Gastrocnemius medialis (tissue), 4 donors: ENCODE results near the gene GABRB3. TPM values are rescaled to one million over a fixed set of nuclear protein-coding genes. Genes with fewer than 3 reads are reported as not detected.

Experiments used
- ATAC-seq, 2 donors: fragments of 150-250 bp; one replicate each; pipeline ENCODE4 v1.9.1; 2016
- DNase-seq, 2 donors: peaks; one replicate each; pipeline ENCODE4 v3.0.0-alpha.2; 2019
- H3K27ac ChIP-seq, 4 donors: fragments of 200-600 bp; sonication (generic); 1 replicate in 1 of 4; 2 replicates in 3 of 4; pipeline ENCODE4 v1.5.1; 2016 to 2018; ENCODE audit warnings: mild to moderate bottlenecking in 2 of 4, moderate library complexity in 1 of 4
- H3K27me3 ChIP-seq, 3 donors: fragments of 200-600 bp; sonication (generic) in 2 of 3; 1 replicate in 1 of 3; 2 replicates in 2 of 3; pipeline versions ENCODE4 v1.5.1 to v1.6.0; 2016 to 2019; ENCODE audit warnings: mild to moderate bottlenecking in 1 of 3, moderate library complexity in 1 of 3
- H3K36me3 ChIP-seq, 2 donors: fragments of 200-600 bp; sonication (generic) in 1 of 2; one replicate each; pipeline ENCODE4 v1.5.1; 2017 to 2018
- H3K4me1 ChIP-seq, 2 donors: fragments of 200-600 bp; sonication (generic) in 1 of 2; one replicate each; pipeline ENCODE4 v1.5.1; 2016 to 2017; ENCODE audit warnings: mild to moderate bottlenecking in 2 of 2
- H3K4me3 ChIP-seq, 4 donors: fragments of 200-600 bp; sonication (generic) in 3 of 4; 1 replicate in 1 of 4; 2 replicates in 3 of 4; pipeline ENCODE4 v1.5.1; 2016 to 2019; ENCODE audit warnings: mild to moderate bottlenecking in 2 of 4
- H3K9me3 ChIP-seq, 3 donors: fragments of 200-600 bp; sonication (generic) in 2 of 3; 1 replicate in 1 of 3; 2 replicates in 2 of 3; pipeline ENCODE4 v1.5.1; 2016 to 2019
- POLR2A ChIP-seq, 2 donors: fragments of 450-650 bp; IDR thresholded peaks; one replicate each; pipeline ENCODE4 v1.6.1; 2017; ENCODE audit warnings: antibody characterized with exemption in 2 of 2, mild to moderate bottlenecking in 2 of 2, moderate library complexity in 2 of 2
- in situ Hi-C, 4 donors: fragments of 200-750 bp; cut with MboI; loops; one replicate each; pipeline versions ENCODE4 v1.15.0 to v1.8.0; 2017; ENCODE audit warnings: low sequenced_read_pairs in 4 of 4
- intact Hi-C: fragments of 100-400 bp; cut with DNase I; formaldehyde crosslinking; loops from one replicate; pipeline ENCODE4 v1.15.1; 2023; ENCODE audit warnings: low total_unique reads
- total RNA-seq, 4 donors: library from RNA; depleted of rRNA; stranded (reverse); fragments of >200 nt; gene quantifications; one replicate each; pipeline versions ENCODE4 v1.1.0 to v1.2.3, GENCODE V29; 2016
- TF ChIP-seq, protein P1 (sequence below), 5 experiments: fragments of 450-650 bp in 3 of 5; fragments of 200-600 bp in 2 of 5; sonication (generic) in 2 of 5; IDR thresholded peaks in 4 of 5; conservative IDR thresholded peaks in 1 of 5; 1 replicate in 4 of 5; 2 replicates in 1 of 5; pipeline ENCODE4 v1.5.1; 2016 to 2019; ENCODE audit warnings: antibody characterized with exemption in 5 of 5, mild to moderate bottlenecking in 3 of 5, moderate library complexity in 3 of 5

The GABRB3 gene
- total RNA-seq, 4 donors from 2014 or later, result 0.23 to 0.91 (median 0.35) TPM

DNA sequence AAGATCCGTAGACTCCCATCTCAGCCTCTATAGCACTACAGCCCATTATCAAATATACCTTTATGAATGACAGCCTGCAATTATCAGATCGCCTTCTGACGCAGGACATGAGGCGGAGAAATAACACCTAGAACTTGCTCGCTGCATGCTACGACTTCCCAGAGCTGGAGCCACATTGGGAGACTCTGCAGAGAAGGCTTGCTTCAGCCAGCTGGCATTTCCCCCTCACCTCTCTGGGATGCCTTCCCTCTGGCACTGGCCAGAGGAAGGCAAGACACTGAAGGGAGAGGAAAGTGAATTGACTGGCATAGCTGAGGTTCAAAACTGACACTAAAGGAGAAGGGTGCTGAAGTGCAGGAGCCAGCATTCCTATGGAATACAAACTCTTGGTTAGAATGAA lies 131.7 kb downstream of the GABRB3 start:
- ATAC-seq (no peak), DNase-seq (no peak)
- no peaks in the 10 kb centered on the region for H3K4me1 ChIP-seq
- no peaks in the 10 kb centered on the region for H3K27me3 ChIP-seq
- no peaks in the 10 kb centered on the region for H3K9me3 ChIP-seq
- intact Hi-C loops (no loop called here), in situ Hi-C loops (loop anchor here in 1 of 4 donors (25.0 kb wide), 1 partner anchor 104 kb away; no protein-coding TSS in a partner anchor)
- no peaks in the 10 kb centered on the region for H3K36me3 ChIP-seq
- no peak overlapping the region for H3K27ac ChIP-seq
- no peak for TF ChIP-seq POLR2A (IDR thresholded peaks at IDR 0.05)
- TF ChIP-seq, protein P1, sequence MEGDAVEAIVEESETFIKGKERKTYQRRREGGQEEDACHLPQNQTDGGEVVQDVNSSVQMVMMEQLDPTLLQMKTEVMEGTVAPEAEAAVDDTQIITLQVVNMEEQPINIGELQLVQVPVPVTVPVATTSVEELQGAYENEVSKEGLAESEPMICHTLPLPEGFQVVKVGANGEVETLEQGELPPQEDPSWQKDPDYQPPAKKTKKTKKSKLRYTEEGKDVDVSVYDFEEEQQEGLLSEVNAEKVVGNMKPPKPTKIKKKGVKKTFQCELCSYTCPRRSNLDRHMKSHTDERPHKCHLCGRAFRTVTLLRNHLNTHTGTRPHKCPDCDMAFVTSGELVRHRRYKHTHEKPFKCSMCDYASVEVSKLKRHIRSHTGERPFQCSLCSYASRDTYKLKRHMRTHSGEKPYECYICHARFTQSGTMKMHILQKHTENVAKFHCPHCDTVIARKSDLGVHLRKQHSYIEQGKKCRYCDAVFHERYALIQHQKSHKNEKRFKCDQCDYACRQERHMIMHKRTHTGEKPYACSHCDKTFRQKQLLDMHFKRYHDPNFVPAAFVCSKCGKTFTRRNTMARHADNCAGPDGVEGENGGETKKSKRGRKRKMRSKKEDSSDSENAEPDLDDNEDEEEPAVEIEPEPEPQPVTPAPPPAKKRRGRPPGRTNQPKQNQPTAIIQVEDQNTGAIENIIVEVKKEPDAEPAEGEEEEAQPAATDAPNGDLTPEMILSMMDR (IDR thresholded peaks at IDR 0.05 in 4 of 5, conservative IDR thresholded peaks at IDR 0.05 in 1 of 5), result no peak
- no peak overlapping the region for H3K4me3 ChIP-seq

DNA sequence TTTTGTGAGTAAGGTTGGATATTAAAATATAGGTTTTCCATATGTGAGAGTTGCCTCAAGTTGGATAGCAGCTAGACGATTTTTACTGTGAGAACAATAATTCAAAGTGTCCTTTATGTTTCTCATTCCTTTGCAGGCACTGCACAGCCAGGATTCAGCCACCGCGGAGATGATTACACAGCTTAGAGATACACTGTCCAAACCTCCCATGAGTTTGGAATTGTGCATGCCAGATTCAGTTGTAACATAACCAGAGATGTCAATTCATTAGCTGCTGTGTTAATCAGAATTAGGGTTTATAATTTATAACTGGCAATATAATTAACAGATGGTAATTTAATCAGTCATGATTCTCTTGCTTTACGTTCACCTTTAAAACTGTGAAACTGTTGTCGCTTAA lies 132.3 kb downstream of the GABRB3 start:
- no peak for TF ChIP-seq POLR2A (IDR thresholded peaks at IDR 0.05)
- TF ChIP-seq, protein P1 (IDR thresholded peaks at IDR 0.05 in 4 of 5, conservative IDR thresholded peaks at IDR 0.05 in 1 of 5), result no peak
- no peak overlapping the region for H3K4me3 ChIP-seq
- no peaks in the 10 kb centered on the region for H3K27me3 ChIP-seq
- H3K9me3 ChIP-seq, result no peaks in the 10 kb centered on the region
- intact Hi-C loops (no loop called here), in situ Hi-C loops (loop anchor here in 1 of 4 donors (25.0 kb wide), 1 partner anchor 103 kb away; no protein-coding TSS in a partner anchor)
- H3K4me1 ChIP-seq, result no peaks in the 10 kb centered on the region
- no peak overlapping the region for H3K27ac ChIP-seq
- no peaks in the 10 kb centered on the region for H3K36me3 ChIP-seq
- ATAC-seq, result no peak
- DNase-seq, result no peak

DNA sequence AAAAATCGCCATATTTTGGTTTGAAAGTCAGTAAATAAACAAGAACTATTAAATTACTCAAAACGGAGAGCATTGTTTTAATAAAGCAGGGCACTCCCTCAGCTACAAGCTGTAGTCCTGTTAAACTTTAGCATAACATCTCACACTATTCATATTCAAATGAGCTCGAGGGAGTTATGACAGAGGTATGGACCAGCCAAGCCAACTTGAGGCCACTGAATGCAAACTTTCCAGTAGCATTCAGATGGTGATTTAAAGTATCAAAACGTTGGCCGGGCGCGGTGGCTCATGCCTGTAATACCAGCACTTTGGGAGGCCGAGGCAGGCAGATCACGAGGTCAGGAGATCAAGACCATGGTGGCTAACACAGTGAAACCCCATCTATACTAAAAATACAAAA lies 132.9 kb downstream of the GABRB3 start:
- intact Hi-C loops, result no loop called here
- DNase-seq, result no peak

GRCh38 chr15:26635614-26636013 lies 137.3 kb downstream of the GABRB3 start:
- H3K4me1 ChIP-seq, result no peaks in the 10 kb centered on the region
- H3K27ac ChIP-seq, result no peak overlapping the region
- TF ChIP-seq, protein P1 (IDR thresholded peaks at IDR 0.05 in 4 of 5, conservative IDR thresholded peaks at IDR 0.05 in 1 of 5), result no peak
- no peak for TF ChIP-seq POLR2A (IDR thresholded peaks at IDR 0.05)
- DNase-seq (no peak), ATAC-seq (no peak)
- no peaks in the 10 kb centered on the region for H3K27me3 ChIP-seq
- H3K9me3 ChIP-seq, result no peaks in the 10 kb centered on the region
- no peak overlapping the region for H3K4me3 ChIP-seq
- intact Hi-C loops (no loop called here), in situ Hi-C loops (loop anchor here in 1 of 4 donors (25.0 kb wide), 1 partner anchor 98 kb away; no protein-coding TSS in a partner anchor)
- no peaks in the 10 kb centered on the region for H3K36me3 ChIP-seq

More for the DNA sequence above, 132.9 kb downstream of the GABRB3 start:
- Histone ChIP-seq H3K36me3 (no peaks in the 10 kb centered on the region), H3K27ac (no peak overlapping the region), H3K4me3 (no peak overlapping the region), H3K27me3 (no peaks in the 10 kb centered on the region), H3K4me1 (no peaks in the 10 kb centered on the region), H3K9me3 (no peaks in the 10 kb centered on the region)
- TF ChIP-seq, protein P1 (IDR thresholded peaks at IDR 0.05 in 4 of 5, conservative IDR thresholded peaks at IDR 0.05 in 1 of 5), result no peak
- TF ChIP-seq POLR2A (IDR thresholded peaks at IDR 0.05), result no peak
- in situ Hi-C loops, result loop anchor here in 1 of 4 donors (25.0 kb wide), 1 partner anchor 103 kb away; no protein-coding TSS in a partner anchor
- ATAC-seq, result no peak

DNA sequence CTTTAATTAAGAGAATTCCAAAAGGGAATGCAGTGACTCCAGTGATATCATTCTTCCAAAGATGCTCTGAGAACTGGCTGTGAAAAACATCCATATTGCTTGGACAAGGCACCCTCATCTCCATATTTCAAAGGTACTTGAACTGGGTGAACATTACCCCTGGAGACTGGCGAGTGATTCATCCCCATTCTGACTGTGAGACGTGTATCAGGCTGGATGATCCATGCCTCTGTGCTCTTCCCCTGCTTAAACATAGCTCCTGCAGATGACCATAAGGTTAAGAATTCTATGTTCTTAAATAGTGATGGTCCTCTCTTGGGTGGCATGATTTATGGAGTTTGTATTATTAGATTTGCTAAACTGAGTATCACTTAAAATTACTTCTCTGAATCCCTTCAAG lies 137.8 kb downstream of the GABRB3 start:
- ATAC-seq (no peak), DNase-seq (no peak)
- in situ Hi-C loops (loop anchor here in 1 of 4 donors (25.0 kb wide), 1 partner anchor 98 kb away; no protein-coding TSS in a partner anchor), intact Hi-C loops (no loop called here)
- no peaks in the 10 kb centered on the region for H3K9me3 ChIP-seq
- no peaks in the 10 kb centered on the region for H3K27me3 ChIP-seq
- H3K27ac ChIP-seq, result no peak overlapping the region
- no peak for TF ChIP-seq POLR2A (IDR thresholded peaks at IDR 0.05)
- TF ChIP-seq, protein P1 (IDR thresholded peaks at IDR 0.05 in 4 of 5, conservative IDR thresholded peaks at IDR 0.05 in 1 of 5), result no peak
- H3K36me3 ChIP-seq, result no peaks in the 10 kb centered on the region
- H3K4me1 ChIP-seq, result no peaks in the 10 kb centered on the region
- no peak overlapping the region for H3K4me3 ChIP-seq
